Prostate gland (tissue), 2 donors: ENCODE measurements around the gene NANOGP8. TPM values are rescaled to one million over a fixed set of nuclear protein-coding genes. Genes with fewer than 3 reads are reported as not detected.

Experiments used
- DNase-seq: peaks from one replicate; pipeline ENCODE4 v3.0.0-alpha.2; 2019; ENCODE audit warnings: low spot score
- H3K27ac ChIP-seq, 2 donors: fragments of 200-600 bp; sonication (generic); 2 replicates each; pipeline ENCODE4 v1.5.1; 2017 to 2019
- H3K27me3 ChIP-seq: fragments of 200-600 bp; sonication (generic); replicated peaks from 2 replicates; pipeline ENCODE4 v1.5.1; 2019; ENCODE audit not compliant: insufficient read depth
- H3K36me3 ChIP-seq, 2 donors: fragments of 200-600 bp; sonication (generic); 1 replicate in 1 of 2; 2 replicates in 1 of 2; pipeline versions ENCODE4 v1.5.1 to v1.8.1; 2017 to 2019
- H3K4me1 ChIP-seq: fragments of 200-600 bp; sonication (generic); replicated peaks from 2 replicates; pipeline ENCODE4 v1.5.1; 2019
- H3K4me3 ChIP-seq, 2 donors: fragments of 200-600 bp; sonication (generic); 2 replicates each; pipeline ENCODE4 v1.5.1; 2017 to 2019
- H3K9me3 ChIP-seq: fragments of 200-600 bp; sonication (generic); 2 replicates; pipeline ENCODE4 v1.5.1; 2017
- POLR2A ChIP-seq: fragments of 450-650 bp; IDR thresholded peaks from one replicate; pipeline ENCODE4 v1.6.1; 2016; ENCODE audit warnings: antibody characterized with exemption, mild to moderate bottlenecking
- POLR2AphosphoS5 ChIP-seq: sonication (generic); formaldehyde crosslinking; IDR thresholded peaks from one replicate; pipeline ENCODE4 v1.6.1; 2017; ENCODE audit warnings: antibody characterized with exemption
- WGBS: methylation state at CpG from one replicate; pipeline ENCODE4 v1.1.5; 2018; 5-methylcytosine and 5-hydroxymethylcytosine counted together
- intact Hi-C: fragments of 100-400 bp; cut with DNase I; formaldehyde crosslinking; loops from one replicate; pipeline ENCODE4 v1.14.2; 2022
- total RNA-seq, 2 donors: library from RNA; depleted of rRNA; stranded (reverse); fragments of >200 nt; gene quantifications; one replicate each; pipeline ENCODE4 v1.1.0, GENCODE V29; 2016
- TF ChIP-seq, protein P1 (sequence below), 4 experiments: fragments of 200-600 bp in 2 of 4; fragments of 450-650 bp in 2 of 4; sonication (generic) in 2 of 4; IDR thresholded peaks; 1 replicate in 3 of 4; 2 replicates in 1 of 4; pipeline ENCODE4 v1.5.1; 2016 to 2019; ENCODE audit warnings: antibody characterized with exemption in 4 of 4, mild to moderate bottlenecking in 2 of 4, moderate library complexity in 2 of 4

The NANOGP8 gene
- total RNA-seq, 2 donors from 2014 or later: 2.9 TPM; not detected in 1

DNA sequence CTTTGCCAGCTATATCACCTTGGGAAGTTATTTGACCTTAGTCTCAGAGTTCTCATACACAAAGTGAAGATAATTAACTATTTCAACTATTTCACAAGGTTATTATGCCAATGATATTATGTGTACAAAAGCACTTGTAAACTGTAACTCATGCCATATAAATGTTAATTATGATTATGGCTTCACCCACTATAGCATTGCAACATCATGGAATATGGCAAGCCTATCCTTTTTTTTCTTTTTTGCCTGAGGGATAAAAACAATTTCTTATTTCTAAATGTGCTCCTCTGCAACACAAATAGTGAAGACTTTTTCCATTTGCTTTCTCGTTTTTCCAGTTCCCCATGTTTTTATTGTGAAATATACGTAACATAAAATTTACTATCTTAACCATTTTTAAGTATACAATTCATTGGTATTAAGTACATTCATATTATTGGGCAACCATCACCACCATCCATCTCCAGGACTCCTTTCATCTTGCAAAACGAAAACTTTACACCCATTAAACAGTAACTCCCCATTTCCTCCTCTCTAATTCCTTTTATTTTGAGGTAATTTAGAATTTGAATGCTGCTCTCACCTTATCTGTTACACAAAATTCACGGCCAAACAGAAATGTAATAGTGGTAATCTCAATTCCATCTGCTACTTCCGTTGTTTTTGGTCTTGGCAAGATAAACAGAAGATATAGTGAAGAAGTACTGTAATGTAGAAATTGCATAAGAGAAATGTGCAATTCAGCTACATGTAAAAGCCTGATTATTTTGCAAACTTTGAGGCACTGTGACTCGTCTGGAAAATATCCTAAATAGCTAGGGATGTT, 46.3 kb downstream of the NANOGP8 start:
- Histone ChIP-seq H3K36me3 (no peaks in the 10 kb centered on the region), H3K4me1 (no peaks in the 10 kb centered on the region), H3K27ac (no peak overlapping the region), H3K9me3 (no peaks in the 10 kb centered on the region), H3K27me3 (no peaks in the 10 kb centered on the region), H3K4me3 (no peak overlapping the region)
- DNase-seq: no peak
- intact Hi-C loops: no loop called here
- TF ChIP-seq, protein P1, sequence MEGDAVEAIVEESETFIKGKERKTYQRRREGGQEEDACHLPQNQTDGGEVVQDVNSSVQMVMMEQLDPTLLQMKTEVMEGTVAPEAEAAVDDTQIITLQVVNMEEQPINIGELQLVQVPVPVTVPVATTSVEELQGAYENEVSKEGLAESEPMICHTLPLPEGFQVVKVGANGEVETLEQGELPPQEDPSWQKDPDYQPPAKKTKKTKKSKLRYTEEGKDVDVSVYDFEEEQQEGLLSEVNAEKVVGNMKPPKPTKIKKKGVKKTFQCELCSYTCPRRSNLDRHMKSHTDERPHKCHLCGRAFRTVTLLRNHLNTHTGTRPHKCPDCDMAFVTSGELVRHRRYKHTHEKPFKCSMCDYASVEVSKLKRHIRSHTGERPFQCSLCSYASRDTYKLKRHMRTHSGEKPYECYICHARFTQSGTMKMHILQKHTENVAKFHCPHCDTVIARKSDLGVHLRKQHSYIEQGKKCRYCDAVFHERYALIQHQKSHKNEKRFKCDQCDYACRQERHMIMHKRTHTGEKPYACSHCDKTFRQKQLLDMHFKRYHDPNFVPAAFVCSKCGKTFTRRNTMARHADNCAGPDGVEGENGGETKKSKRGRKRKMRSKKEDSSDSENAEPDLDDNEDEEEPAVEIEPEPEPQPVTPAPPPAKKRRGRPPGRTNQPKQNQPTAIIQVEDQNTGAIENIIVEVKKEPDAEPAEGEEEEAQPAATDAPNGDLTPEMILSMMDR (IDR thresholded peaks at IDR 0.05): no peak
- TF ChIP-seq POLR2AphosphoS5: no peak
- TF ChIP-seq POLR2A: no peak
- 28% methylated on average over 6 of the region's 6 CpGs for WGBS

Other genes with a start within 250 kb of the NANOGP8 start
- gene AQR, start 115.6 kb downstream of the NANOGP8 start, total RNA-seq: 10 to 100 TPM; 32.9 to 34.0 TPM
- gene ZNF770, start 97.0 kb downstream of the NANOGP8 start, total RNA-seq: 10 to 100 TPM; 29.6 to 32.0 TPM